HG03196 (cell line): ENCODE measurements around the gene SAMD9L.
"Not testable (repeated sequence)": the region's sequence is repeated elsewhere in the genome, so short reads cannot be mapped to it uniquely, and the experiment has no call there.

Source experiments
- ATAC-seq: cut with Tn5 transposase; IDR thresholded peaks from one replicate; pipeline ENCODE4 v1.9.1; 2021; ENCODE audit not compliant: unreplicated experiment

The SAMD9L gene

DNA sequence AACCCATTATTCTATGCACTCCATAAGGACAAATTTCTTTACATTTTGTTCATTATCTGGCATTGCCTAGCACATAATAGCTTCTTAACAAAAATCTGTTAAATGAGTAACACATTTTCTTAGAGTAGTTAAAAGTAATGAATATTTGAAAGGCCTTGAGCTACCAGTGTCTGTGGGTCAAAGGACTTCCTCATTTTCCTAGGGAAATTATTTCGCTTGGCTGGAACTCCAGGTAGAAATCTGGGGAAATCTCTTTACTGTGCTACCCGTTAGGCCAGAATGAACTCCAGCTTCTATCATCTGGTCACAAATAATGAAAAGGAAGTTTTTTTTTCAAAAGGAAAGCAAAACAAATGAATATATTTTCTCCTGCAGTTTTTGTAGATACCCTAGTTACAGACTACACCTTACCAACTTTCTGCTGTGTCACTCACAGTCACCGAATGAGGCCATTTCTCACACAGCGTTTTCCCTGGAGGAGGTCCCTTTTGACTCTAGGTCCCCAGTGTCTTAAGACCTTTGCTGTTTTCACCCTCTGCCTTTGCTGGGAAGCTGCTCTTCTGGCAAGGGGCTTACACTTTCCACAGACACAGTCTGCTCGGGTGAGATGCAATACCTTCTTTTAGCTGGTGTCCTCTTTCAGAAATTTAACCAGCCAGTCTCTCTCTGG, 1.6 kb downstream of the SAMD9L start:
- peak; percentile 34 for ATAC-seq

DNA sequence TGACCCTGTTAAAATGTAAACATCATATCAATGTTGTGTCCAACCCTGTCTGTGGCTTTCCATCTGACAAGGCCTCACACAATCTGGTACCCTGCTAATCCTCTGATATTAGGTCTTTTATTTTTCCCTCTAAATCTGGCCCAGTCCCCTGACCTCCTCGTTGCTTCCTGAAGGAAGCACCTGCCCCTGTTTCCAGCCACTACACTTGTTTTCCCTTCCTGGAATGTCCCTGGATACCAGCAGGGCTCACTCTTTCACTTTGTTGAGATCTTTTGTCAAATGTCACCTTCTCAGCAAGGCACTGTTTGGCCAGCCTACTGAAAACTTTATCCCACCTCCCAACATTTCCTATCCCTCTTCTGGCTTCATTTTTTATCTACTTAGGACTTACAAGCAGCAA, 2.1 kb downstream of the SAMD9L start:
- ATAC-seq: no peak

DNA sequence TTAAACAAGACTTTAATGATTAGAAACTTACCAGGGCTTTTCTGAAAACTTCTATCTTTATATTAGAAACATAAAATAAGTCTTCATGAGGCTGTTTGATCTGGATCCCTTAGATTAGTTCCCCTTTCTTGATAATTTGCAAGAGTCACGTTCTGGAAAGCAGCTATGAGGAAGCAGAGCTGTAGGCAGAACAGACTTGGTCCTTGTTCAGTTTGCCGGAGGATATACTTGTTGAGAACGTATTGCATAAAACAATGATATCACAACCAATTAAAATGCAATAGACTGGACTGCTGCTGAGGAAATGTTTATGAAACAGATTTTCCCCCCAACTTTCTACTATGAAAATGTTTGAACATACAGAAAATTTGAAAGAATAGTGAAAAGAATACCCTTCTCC, 2.8 kb downstream of the SAMD9L start:
- no peak for ATAC-seq

DNA sequence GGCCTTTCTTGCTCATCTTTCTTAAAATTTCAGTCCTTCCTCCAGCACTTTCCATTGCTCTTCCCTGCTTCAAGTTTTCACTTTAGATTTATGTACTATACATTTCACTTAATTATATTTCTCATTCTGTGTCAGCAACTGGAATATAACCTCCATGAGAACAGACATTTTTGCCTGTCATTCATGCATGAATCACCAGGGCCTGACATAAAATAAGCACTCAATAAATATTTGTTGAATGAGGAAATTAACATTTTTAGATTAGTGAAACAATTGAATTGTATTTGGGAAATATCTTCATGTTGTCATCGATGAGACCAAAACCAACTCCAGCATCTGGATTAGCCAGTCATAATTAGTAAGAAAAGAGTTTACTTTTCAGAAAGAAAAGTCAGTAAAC, 6.1 kb downstream of the SAMD9L start:
- ATAC-seq: no peak

DNA sequence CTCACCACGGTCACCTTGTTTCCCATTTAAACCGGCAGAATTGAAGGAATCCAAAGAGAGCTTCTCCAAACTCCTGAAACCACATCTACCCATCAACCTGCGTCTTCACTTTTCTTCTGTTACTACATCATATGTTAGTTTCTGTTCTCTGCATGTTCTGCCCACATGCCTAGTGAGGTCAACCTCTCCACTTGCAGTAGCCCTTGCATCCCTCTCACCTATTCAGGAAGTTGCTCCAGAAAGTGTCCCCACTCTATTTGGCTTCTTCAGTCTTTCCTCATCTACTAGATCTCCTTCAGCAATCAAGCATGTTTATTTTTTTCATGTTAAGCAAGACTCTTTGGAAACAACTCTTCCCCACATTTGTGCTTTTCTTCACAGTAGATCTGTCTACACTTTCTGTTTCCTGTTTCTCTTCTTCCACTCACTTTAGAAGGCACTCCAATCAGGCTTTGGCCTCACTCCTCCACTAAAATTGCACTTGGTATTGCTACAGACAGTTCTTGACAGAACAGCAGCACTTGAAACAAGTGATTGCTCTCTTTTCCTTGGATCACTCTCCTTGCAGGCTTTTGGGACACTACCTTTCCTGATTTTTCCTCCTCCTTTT, 7.5 kb downstream of the SAMD9L start:
- ATAC-seq: no peak

- ATAC-seq: no peak
Measured at GRCh38 chr7:93138576-93138975, 9.6 kb downstream of the SAMD9L start.

DNA sequence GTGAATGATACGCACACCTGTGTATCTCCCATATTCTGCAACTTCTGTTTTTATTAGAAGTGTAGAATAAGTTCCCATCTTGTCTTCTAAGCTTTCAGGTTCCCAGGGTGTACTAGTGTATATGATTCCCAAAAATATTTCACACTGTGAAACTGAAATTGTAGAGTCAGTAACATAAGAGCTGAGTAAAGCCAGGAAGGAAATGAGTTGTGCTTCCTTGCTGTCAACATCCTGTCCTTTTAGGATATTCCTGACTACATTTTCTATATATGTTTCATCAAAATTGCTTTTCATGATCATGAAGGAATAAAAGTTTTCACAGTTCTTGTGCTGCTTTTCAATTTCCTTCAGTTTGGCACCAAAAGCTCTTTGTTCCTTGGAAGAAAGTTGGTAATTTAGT, 15.2 kb downstream of the SAMD9L start:
- no peak for ATAC-seq

DNA sequence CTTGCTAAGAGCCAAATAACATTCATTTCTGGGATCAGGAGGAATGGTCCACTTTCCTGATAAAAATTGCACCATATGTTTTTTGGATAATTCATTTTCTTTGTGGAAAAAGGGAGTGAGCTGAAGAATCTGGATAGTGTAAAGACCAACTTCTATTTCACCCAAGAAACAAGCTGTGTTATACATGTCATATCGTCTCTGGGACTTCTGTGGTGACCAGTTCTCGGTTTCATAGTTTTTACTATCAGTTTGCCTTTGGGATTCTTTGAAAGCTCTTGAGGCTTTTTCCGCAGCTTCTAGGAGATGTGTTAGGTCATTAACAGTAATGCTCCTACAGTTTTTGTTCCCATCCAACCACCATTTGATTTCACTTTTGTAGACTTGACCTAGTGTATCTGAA, 16.0 kb downstream of the SAMD9L start:
- ATAC-seq: no peak

DNA sequence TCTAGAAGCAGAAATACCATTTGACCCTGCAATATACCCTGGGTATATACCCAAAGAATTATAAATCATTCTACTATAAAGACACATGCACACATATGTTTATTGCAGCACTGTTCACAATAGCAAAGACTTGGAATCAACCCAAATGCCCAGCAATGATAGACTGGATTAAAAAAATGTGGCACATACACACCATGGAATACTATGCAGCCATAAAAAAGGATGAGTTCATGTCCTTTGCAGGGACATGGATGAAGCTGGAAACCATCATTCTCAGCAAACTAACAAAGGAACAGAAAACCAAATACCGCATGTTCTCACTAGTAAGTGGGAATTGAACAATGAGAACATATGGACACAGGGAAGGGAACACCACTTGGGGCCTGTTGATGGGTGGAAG, 21.2 kb downstream of the SAMD9L start:
- not testable (repeated sequence) for ATAC-seq

GRCh38 chr7:93123532-93123931, 24.7 kb downstream of the SAMD9L start:
- ATAC-seq: not testable (repeated sequence)

DNA sequence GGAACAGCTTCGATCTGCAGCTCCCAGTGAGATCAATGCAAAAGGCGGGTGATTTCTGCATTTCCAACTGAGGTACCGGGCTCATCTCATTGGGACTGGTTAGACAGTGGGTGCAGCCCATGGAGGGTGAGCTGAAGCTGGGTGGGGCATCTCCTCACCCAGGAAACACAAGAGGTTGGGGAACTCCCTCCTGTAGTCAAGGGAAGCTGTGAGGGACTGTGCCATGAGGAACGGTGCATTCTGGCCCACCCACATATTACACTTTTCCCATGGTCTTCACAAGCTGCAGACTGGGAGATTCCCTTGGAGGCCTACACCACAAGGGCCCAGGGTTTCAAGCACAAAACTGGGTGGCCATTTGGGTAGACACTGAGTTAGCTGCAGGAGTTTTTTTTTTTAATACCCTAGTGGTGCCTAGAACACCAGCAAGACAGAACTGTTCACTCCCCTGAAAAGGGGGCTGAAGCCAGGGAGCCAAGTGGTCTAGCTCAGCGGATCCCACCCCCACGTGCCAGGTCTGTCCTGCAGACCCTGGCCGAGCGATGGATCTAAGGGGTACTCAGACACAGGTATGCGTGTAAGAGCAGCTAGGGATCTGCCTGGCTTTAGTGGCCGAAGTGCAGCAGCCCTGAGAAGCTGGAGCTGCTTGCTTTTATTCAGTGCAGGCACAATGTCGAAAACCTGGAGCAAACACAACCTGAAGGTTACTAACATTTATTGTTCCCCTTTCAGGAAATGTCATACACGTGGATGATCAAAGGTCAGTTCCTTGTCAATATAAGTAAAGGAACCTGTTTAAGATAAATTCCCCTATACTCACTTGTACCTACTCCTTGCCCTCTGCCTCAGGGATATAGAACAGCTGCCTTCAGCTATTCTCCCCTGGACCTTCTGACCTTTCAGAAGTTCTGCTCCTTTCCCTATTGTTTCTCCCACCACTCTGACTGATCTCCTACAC, 27.3 kb downstream of the SAMD9L start:
- ATAC-seq: no peak

- no peak for ATAC-seq
Measured at GRCh38 chr7:93119191-93119905, 28.8 kb downstream of the SAMD9L start.

DNA sequence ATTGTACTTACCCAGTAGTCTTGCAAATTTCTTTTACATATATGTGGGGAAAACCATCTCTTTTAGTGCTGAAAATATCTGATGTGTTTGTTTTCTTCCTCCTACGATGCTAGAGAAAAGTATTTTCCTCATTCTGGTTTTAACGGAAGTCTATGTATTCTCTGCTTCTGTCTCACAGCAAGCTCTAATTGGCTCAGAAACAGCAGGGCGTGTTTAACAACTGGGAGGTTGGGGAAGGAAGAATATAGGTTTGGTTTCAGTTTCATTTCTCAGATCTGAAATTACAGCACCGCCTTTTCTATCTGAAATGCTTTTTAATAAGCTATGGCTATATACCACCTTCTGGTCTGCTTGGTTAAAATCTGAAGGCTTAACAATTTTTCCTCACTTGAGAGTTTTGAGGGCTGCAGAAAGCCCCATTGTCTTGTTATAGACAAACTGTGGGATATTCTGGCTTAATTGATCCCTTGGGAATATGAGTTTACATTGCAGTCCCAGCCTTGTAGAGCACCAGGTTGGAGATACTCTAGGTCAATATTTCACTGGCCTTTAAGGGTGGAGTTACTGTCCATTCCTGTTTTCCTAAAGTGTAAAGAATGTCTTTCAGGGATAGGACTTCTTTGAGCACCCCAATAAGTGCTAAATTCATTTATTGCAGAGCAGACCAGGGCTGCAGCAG, 30.2 kb downstream of the SAMD9L start, which contains the start of gene SAMD9:
TSS of gene SAMD9 (minus strand) at position 128 of the 679 bp plus-strand sequence. CDS start 11,882 bp downstream, outside the sequence.
- ATAC-seq: peak; percentile 99

DNA sequence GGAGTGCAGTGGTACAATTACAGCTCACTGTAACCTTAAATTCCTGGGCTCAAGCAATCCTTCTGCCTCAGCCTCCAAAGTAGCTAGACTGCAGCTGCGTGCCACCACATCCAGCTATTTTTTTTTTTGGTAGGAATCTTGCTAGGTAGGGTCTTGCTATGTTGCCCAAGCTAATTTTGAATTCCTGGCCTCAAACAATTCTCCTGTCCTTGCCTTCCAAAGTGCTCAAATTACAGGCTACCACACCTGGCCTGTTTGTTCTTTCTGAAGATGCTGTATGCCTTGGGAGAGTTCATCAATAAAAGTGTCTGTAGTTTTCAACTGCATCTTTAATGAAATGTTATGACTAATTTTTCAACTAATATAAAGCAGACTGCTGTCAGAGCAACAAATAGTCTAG, 30.9 kb downstream of the SAMD9L start:
- no peak for ATAC-seq

DNA sequence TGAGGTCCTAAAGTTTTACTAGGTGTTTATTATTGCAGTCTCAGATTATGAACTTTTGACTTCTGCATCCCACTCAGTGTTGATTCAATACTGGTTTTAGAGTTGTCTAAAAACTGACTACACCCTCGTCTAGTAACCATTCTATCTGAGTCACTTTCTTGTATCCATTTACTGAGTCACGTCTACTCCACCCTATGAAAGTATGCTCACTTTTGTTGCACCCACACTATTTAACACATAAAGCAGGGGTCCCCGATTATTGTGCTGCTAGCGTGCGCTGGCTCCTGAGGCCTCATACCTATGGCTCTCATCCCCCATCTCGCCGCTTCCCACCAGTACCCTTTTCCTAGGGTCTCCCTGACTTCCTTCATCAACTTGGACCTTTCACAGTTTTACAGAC, 32.4 kb downstream of the SAMD9L start:
- no peak for ATAC-seq

GRCh38 chr7:93108003-93108402, 40.2 kb downstream of the SAMD9L start:
- no peak for ATAC-seq

DNA sequence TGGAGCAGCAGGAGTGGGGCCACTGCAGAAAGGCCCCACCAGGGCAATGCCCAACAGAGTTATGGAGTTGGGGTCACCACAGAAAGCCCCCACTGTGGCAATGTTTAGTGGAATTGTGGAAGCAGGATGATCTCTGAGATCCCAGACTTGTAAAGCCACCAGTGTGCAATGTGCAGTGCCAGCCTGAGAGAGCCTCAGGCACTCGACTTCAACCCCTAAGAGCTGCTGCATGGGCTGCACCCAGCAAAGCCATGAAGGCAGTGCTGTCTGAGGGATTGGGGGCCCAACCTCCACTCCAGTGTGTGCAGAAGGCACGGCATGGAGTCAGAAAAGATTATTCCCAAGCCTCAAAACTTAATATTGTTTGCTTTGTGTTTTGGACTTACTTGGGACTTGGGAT, 50.8 kb downstream of the SAMD9L start:
- ATAC-seq: no peak

DNA sequence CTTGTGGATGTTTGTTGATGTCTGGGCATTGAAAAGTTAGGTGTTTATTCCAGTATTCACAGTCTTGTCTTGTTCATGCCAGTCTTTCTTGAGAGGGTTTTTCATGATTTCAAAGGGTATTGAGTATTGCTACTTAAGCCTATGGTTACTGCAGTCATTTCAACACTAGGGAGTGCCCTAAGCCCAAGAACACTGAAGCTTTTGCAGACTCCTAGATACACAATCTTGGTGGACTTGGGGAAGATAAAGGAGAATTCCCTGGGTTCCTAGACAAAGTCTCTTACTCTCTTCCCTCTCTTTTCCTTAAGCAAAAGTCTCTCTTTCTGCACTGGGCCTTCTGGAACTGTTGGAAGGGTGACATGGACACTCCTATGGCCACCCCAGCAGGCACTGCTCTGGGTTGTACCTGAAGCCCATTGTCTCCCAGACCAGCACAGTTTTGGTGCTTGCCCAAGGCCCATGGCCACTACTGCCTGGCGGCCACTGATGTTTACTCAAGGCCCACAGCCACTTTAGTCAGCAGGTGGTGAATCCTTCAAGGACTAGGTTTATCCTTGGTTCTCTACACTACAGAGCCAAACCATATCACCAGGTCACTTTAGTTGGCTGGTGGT, 55.3 kb downstream of the SAMD9L start:
- peak; percentile 63 for ATAC-seq
